ENCODE data around the gene EED. TPM values are rescaled to one million over a fixed set of nuclear protein-coding genes. Genes with fewer than 3 reads are reported as not detected.

Gene EED
- total RNA-seq (10 to 100 TPM; 10.0 to 17.1 TPM), polyA plus RNA-seq (1 to 10 TPM; 5.4 to 6.3 TPM)

- peak within 1 kb of the TSS; percentile 69 to 95 (median 91) for H3K4me3 ChIP-seq (ENCODE audit: low read depth in 1 of 3, low read length in 3 of 3)
- no peaks in the 10 kb centered on the region for H3K27me3 ChIP-seq (ENCODE audit: control insufficient read depth in 4 of 4, insufficient read depth in 4 of 4, low read length in 3 of 4)
- WGBS = under 1% methylated on average over 64 of the region's 64 CpGs
- peak; percentile 91 for DNase-seq (ENCODE audit: low spot score)
- peak within 1 kb of the TSS; percentile 96 to 97 for H3K27ac ChIP-seq (ENCODE audit: low read depth in 1 of 2, low read length in 2 of 2)
- H3K36me3 ChIP-seq (ENCODE audit: control insufficient read depth in 4 of 4, insufficient read depth in 3 of 4, low read depth in 1 of 4, low read length in 3 of 4) = no peaks in the 10 kb centered on the region
- peaks cover 3 to 19% (median 13%) of the 10 kb centered on the region in 4 donors for H3K4me1 ChIP-seq (ENCODE audit: control insufficient read depth in 4 of 4, insufficient read depth in 4 of 4, low read length in 3 of 4)
- peak within 1 kb of the TSS; percentile 67 to 98 for H3K9ac ChIP-seq (ENCODE audit: low read depth in 1 of 2, low read length in 2 of 2)
- H3K9me3 ChIP-seq (ENCODE audit: control insufficient read depth in 4 of 4, low read length in 3 of 4) = no peaks in the 10 kb centered on the region
- TF ChIP-seq JUND (IDR thresholded peaks at IDR 0.05) (peak; percentile 79), FOXA1 (IDR thresholded peaks at IDR 0.05) (no peak), NR2F2 (IDR thresholded peaks at IDR 0.05) (no peak), FOXA2 (IDR thresholded peaks at IDR 0.05) (no peak), TAF1 (conservative IDR thresholded peaks at IDR 0.05) (no peak), MAX (IDR thresholded peaks at IDR 0.05) (peak; percentile 86), SP1 (IDR thresholded peaks at IDR 0.05) (peak; percentile 73), HNF4G (IDR thresholded peaks at IDR 0.05) (no peak), ZBTB33 (IDR thresholded peaks at IDR 0.05) (peak; percentile 67), RXRA (IDR thresholded peaks at IDR 0.05) (peak in 1 of 2 donors; percentile 1), GABPA (IDR thresholded peaks at IDR 0.05 in 1 of 2, conservative IDR thresholded peaks at IDR 0.05 in 1 of 2) (peak in 1 of 2 donors; percentile 72), CTCF (IDR thresholded peaks at IDR 0.05; ENCODE audit: low read depth, low read length, missing input control) (no peak), YY1 (IDR thresholded peaks at IDR 0.05) (peak; percentile 82), EGR1 (IDR thresholded peaks at IDR 0.05; ENCODE audit: low read depth in 2 of 2) (peak; percentile 28 to 85), REST (IDR thresholded peaks at IDR 0.05) (no peak), ATF3 (IDR thresholded peaks at IDR 0.05) (peak; percentile 29), HNF4A (conservative IDR thresholded peaks at IDR 0.05) (peak; percentile 25 to 31), RAD21 (IDR thresholded peaks at IDR 0.05) (peak in 1 of 2 donors; percentile 24)
Observed at GRCh38 chr11:86244522-86245368, at the start of gene EED. EED (plus strand) TSS chr11:86244753; CDS start chr11:86245230, 477 bp downstream.
